H4 (cell line): ENCODE measurements around the gene RALGAPB. TPM values are rescaled to one million over a fixed set of nuclear protein-coding genes. Genes with fewer than 3 reads are reported as not detected.

Experiments used
- DNase-seq: peaks from one replicate; pipeline ENCODE4 v3.0.0-alpha.2; 2015; ENCODE audit warnings: low spot score
- total RNA-seq: library from RNA; depleted of rRNA; stranded (reverse); fragments of >200 nt; shearing (Covaris generic); gene quantifications from 2 replicates; pipeline ENCODE4 v1.2.3, GENCODE V29; 2014

RALGAPB gene
- total RNA-seq, 1 experiment from 2014 or later = 15.1 TPM

DNA sequence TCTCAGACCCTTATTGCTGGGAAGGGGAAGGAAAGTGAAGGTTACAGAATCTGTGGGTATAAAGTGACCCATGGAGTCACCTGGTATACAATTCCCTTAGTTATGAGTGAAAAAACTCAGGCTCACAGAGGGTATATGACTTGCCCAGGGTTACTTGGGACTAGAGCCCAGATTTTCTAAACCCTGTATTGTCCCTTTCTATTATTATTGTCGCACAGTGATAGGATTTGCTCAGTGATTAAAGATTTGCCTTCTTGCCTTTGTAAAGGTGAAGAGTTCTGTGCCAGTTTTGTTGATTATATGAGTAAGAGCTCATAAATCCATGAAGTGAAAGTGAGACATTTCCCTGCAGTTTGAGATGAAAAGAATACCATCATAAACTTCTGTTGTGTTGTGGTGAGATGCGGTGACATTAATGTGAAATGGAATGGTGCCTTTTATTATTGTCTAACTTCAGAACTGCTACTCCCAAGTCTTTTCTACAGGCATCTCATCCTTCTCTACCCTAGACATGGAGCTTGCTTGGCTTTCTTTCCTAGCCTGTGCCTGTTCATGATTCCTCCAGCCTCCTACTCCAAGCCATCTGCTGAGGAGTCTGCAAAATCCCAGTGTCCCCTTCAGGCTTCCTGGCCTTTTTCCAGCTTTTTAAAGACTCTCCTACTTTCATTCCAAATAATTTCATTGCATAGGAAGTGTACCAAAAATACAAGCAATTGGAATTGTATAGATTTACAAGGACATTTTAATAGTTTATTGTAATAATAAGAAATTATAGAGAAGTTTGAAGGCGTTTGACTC, 74.8 kb downstream of the RALGAPB start:
- no peak for DNase-seq

DNA sequence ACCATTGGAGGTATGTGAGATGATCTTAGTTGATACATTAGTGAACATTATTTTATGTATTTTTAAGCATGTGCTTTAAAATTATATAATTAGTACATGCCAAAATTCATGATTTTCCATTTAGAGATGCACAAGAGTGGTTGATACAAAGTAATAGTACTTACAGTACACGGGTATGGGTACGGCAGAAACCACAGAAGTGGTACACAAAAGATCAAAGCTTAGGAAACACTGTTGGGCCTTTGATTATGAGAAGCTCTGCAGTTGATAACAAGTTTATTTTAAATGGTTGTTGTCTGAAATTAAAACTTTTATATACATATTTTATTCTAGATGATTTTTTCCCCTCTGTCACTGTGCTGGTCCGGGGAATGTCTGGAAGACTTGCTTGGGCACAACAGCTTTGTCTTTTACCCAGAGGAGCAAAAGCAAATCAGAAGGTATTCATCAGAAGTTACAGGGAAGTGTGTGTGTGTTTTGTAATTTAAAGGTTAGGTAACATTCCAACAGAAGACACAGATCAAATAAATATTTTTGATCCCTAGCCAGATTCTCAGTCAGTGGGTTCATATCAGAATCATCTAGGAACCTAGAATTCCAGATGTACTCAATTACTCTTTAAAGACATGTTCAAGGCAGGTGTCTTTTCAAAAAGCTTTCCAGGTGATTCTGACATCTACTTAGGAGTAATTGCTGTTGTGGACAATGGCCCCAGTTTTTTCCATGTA, 75.9 kb downstream of the RALGAPB start:
- DNase-seq = no peak

DNA sequence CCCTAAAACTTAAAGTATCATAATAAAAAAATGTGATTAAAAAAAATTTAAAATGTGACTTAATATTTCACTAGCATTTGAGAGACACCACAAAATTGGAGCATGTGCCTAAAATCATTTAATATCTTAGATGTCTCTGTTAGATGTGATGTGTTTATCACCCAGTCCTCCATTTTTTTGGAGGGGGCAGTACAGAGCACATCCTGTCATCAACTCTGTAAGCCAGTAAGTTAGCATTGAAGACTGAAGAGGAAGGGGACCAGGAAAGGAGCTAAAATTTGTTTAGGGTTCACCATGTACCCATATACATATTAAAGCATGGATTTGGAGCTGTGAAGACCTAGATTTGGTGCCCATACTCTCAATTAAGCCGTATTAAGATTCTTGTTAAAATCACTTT, 77.6 kb downstream of the RALGAPB start:
- no peak for DNase-seq

DNA sequence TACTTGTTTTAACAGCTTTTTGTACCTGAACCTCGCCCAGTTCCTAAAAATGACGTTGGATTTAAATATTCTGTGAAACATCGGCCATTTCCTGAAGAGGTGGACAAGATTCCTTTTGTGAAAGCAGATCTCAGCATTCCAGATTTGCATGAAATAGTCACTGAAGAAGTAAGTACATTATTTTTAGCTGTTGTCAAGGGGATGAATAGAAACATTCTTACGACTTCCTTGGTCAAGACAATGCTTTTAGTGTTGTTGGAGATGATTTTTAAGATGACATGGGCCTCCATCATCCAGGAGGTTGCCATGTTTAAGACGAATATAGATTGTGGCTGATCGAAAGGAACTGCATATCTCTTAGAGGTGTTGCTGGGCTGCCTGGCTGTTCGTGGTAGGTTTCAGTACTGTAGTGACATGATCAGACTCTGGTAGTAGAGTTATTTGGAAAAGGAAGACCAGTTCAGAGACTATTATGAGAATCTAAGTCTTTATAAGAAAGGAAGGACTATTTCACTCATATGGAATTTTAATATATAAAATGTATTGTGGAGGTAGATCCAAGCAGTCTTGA, 78.5 kb downstream of the RALGAPB start:
- DNase-seq = no peak

DNA sequence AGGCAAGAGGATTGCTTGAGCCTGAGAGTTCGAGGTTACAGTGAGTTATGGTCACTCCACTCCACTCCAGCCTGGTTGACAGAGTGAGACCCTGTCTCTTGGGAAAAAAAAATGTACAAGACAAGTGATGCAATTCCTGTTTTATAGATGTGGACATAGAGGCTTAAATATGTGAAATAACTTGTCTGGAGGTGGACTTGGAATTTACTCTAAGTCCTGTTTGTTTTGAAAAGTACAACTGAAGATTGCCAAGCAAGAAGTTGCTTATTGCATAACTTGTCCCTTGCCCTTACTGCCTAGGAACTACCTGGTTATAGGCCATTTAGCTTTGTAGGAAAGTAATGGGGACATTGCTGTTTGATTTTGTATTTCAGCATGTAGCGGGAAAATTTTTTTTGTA, 82.3 kb downstream of the RALGAPB start:
- no peak for DNase-seq

DNA sequence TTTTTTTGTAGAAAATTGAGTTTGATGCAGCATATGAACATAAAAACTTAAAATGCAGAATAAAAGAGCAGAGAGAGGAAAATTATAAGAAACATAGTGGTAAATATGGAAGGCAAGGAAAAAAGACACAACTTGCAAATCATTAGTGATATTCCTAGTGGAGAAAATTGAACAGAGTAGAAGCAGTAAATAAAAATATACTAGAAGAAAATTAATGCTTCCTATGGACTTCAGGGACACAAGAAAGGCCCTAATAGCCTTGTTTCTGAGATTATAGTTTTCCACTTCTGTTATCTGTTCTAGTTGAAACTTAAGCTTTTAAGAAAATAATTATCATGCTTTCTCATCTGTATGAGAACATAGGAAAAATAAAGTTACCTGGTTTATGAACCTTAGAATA, 82.8 kb downstream of the RALGAPB start:
- DNase-seq = no peak

DNA sequence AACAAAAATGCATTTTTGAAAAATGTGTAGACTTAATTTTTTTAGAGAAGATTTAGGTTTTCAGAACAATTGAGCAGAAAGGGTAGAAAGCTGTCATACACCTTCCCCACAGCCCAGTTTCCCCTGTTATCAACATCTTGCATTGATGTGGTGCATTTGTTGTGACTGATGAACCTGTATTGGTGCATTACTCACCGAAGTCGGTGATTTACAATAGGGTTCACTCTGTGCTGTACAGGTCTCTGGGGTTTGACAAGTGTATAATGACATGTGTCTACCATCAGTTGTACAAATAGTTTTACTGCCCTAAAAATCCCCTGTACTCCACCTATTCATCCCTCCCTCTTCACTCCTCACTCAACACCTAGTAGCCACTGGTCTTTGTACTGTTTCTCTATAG, 84.5 kb downstream of the RALGAPB start:
- DNase-seq = no peak

DNA sequence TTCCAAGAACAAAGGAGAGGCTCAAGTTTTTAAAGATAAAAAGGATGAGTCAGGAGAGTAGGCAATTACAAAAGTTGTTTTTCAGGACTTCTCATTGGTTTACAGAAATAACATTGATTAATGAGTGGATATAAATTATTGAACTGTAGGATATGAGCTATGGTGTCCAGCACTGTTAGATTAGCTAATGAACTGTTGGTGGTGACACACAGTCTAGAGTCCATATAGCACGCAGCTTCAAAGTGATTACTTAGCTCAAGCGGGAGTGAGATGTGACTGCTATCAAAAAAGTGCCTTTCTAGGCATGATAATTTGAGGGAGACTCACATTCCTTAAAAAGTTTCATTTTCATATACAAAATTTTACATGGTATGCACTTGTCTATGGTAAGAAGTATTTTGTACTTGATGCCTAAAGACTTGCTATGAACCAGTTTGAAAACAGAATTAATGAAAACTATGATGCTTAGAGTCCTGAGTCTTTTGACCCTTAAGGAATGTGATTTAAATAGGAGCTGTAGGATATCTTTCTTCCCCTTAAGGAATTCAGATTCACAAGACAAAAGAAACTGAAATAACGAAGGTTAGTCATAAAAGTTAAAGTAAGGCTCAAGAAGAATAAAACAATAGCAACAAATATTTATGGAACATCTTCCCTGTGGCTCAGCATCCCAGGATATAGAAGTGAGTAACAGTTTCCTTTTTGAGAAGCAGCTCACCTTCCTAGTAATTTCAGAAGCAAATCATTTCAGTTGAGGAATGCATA, 86.1 kb downstream of the RALGAPB start:
- no peak for DNase-seq

DNA sequence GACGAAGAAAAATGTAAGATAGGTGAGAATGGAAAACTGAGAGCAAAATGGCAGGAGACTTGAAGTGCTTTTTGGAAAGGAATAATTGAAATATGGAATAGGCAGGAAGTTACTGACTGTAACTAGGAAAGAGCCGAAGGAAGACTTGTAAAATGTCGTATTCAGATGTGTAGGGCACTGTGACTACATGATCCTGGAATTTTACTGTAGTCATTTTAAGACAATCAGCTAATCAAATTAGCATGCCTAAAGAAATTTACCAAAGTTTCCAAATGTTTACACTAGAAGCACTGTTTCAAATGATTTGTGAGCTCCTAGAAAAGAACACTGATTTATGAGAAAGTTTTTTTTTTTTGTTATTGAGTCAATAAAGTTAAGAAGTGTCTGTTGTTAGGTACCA, 87.1 kb downstream of the RALGAPB start:
- DNase-seq = no peak

DNA sequence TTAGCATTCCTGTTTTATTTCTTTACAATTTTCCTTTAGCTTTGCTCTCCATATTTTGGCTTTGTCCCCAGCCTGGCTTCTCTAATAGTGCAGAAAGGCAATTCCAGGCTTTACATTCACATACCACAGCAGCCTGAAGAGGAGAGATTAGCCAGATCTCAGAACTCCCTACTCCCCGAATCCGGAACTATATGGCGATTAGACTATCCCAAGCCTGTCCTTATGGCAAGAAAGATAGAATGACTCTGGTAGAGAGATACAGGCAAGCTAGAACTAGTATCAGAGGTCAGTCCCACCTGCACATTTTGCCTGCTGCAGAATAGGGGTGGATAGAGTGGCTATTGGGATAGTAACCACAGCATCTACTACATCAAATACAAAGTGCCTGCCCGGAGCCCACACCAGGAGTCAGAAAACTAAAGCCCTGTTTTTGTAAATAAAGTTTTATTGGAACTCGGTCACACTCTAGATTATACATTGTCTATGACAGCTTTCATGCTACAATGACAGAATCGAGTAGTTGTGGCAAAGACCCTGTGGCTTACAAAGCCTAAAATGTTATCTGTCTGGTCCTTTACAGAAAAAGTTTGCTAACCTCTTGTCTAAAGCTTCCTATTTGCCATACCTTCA, 91.3 kb downstream of the RALGAPB start:
- no peak for DNase-seq

DNA sequence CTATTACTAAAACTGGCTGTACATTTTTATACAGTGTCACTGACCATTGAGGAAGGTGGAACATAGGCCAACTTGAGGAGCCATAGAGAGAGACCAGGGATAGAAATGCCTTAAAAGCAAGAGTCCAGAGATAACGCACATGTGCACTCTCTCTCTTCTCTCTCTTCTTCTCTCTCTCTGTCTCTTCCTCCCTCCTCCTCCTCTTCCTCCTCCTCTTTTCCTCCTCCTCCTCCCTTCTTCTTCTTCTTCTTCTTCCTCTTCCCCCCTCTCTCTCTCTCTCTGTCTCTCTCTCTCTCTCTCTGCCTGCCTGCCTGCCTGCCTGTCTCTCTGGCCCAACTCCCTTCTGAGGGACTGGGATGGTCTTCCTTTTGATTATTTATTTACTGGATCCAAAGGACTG, 92.0 kb downstream of the RALGAPB start:
- no peak for DNase-seq

DNA sequence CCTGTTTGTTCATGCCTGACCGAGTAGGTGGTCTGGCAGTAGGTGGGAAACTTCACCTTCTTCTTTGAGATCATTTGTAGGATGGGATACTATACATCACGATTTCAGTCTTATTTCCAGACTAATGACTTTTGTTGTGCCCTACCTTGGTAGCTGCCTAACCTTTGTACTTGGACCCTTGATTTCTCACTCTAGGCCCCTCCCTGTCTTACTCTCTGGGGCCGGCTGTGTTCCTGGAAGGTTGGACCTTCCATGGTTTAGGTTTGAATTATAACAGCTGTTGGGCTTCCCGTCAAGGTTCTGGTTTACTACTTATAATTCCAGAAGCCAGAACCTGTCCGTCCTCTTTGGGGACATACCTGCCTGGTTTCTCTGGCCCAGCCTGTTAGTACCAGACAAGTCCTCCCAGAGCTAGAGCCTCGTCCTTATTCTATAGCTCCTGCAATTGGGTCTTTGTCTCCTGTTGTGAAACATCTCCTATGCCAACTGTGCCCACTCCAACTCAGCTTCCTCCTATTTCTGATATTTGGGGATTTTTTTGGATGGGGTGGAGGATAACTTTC, 93.5 kb downstream of the RALGAPB start:
- no peak for DNase-seq

DNA sequence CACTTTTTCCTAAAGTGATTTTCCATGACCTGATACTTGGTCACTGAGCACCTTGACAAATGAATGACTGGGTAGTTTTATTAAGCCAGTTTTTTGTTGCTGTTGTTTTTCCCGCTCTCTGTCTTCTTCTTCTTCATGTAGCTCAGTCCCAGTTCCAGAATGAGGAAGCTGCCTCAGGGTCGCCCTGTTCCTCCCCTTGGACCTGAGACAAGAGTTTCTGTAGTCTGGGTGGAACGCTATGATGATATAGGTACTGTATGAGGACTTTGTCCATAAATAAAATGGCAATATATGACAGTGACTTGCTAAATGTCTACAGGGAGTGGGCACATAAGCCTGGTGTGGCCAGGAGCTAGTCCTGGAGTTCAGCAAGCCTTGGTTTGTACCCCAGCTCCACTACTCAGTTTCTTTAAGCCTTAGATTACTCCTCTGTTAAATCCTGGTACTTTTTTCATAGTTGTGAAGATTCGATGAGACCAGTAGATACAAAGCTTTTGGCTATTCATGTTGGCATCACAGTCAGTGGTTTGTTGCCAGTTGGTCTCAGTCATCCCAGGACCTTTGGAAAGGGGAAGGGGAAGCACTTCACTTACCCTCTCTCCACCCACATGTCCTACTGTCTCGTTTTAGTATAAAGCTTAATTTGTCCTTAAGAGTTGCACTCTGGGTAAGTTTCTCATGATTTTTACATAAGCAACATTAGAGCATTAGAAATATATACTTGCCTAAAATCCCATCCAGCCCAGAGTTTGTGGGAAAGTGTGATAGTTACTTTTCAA, 97.3 kb downstream of the RALGAPB start:
- DNase-seq = no peak

DNA sequence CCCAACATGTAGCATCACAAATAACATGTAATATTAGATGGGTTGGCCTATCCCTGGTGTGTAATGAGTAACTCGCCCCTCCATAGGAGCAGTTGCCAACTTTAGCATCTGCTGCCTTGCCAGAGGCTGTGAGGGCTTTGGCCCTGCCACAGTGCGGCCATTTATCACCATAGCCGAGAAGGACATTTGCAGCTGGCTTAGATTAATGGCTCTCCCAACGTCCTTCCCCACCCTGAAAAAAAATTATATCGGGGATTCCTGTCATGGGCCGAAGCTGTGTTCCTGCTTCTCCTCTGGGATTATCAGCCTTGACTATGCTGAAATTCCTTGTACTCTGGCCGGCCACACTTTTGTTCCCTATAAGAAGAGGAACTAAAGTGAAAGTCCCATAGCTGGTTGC, 100.8 kb downstream of the RALGAPB start:
- no peak for DNase-seq

DNA sequence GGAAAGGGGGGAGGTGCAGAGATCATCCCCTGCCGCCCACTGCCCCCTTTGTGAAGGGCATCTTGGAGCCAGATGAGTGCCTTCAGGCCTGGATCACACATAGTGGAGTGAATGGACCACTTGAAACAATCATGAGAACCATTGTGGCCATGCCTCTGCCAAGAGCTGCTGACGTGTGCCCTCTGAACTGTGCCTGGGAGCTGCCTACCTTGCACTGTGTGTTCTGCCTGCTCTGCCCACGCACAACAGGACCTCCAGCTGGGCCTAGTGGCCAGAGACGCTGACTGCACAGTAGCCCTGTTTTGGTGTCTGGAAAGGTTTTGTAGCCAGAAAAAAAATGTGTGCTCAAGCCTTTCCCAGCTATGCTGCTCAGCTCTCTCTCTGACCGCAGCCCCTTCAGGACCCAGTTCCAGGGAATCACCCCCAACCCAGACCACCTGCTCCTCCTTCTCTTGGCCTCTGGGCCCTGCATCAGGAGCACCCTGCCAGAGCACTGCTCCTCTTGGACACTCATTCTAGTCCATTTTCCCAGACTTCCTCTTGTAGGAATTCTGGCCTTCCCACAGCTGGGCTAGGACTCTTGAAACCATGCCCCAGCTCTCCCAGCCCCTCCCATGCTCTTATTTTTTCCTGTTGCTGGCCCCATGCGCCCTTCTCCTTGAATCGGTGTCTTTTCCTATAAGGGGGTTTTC, 106.7 kb downstream of the RALGAPB start:
- no peak for DNase-seq

DNA sequence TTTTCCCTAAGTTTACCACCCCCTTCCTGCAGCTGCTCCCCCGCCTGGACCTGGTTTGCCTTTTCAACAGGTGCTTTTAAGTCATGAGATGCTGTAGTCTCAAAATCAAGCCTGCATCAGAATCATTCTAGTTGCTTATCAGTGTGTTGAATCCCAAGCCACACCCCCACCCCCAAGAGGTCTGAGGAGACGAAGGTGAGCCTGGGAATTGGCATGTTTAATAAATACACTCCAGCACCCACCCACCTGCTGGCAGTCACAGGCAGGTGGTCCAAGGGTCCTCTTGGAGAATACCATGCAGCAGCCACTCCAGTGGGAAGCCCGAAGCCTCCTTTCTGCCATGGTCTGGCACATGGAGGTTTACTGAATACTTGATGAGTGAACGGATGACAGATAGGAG, 107.3 kb downstream of the RALGAPB start:
- no peak for DNase-seq

DNA sequence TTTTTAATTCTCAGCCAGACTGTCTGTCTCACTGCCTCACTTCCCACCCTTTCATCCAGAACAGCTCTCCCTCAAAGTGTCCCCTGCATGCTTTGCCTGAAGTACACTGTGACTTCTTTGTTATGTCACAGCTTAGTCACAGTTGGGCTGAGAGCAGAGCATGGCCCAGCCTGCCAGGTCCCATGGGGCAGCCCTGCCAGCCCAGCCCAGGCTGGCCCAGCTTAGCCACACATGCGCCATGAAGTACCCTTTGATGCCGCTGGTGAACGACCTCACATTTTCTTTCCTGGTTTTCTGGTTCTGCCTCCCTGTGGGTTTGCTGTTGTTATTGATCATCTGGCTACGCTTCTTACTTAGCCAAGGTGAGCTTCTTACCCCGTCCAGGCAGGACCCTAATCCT, 108.4 kb downstream of the RALGAPB start, which contains the start of gene ADIG:
TSS of gene ADIG (plus strand) at position 185 of the 400 bp plus-strand sequence. CDS start at position 239, 54 bp downstream.
- no peak for DNase-seq

DNA sequence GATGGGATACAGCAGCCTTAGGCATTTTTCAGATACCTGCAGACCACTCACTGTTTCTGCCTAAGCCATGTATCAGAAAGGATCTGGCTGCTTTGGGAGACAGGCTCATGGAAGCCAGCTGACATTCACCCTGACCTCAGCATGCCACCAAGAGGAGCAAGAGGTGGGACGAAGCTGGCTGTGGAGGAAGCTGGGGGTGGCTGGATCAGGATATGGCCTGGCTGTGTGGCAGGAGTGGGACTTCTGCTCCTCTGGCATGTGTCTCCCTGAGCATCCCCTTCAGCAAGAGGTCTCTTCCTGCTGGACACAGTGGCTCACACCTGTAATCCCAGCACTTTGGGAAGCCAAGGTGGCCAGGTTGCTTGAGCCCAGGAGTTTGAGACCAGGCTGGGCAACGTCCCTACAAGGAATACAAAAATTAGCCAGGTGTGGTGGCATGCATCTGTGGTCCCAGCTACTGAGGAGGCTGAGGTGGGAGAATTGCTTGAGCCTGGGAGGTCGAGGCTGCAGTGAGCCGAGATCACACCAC, 109.3 kb downstream of the RALGAPB start:
- DNase-seq = no peak

DNA sequence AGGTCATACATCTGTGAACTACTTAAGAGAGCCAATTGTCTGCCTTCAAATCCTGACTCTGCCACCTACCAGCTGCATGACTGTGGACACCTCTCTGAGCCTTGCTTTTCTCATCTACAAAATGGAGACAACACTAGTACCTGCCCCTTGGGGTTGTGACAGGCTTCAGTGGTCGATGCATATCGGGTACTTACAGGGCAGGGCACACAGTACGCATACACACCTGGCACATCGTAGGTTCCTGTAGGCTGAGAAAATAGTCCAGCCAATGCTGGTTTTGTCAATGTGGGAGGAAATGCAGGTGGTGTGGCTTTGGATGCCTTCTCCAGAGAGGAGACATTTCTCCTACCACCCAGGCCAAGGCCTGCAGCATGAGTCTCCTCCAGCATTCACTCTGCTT, 110.7 kb downstream of the RALGAPB start:
- no peak for DNase-seq
